Esophagus mucosa (tissue), 1 donor: ENCODE data around the gene LIPC. TPM values are rescaled to one million over a fixed set of nuclear protein-coding genes. Genes with fewer than 3 reads are reported as not detected.

Experiments
- ATAC-seq: fragments of 200-7000 bp; cut with Tn5 transposase; one replicate; pipeline ENCODE4 v1.9.1; 2020
- total RNA-seq: library from RNA; stranded (reverse); gene quantifications from one replicate; pipeline ENCODE4 v1.2.4, GENCODE V29; 2023
- donor health status: DM: yes; HTN: yes; CAD: no.

LIPC gene
- total RNA-seq, 1 donor from 2014 or later = not detected

GRCh38 chr15:58556541-58556940 is 124.8 kb downstream of the LIPC start:
- ATAC-seq = no peak

DNA sequence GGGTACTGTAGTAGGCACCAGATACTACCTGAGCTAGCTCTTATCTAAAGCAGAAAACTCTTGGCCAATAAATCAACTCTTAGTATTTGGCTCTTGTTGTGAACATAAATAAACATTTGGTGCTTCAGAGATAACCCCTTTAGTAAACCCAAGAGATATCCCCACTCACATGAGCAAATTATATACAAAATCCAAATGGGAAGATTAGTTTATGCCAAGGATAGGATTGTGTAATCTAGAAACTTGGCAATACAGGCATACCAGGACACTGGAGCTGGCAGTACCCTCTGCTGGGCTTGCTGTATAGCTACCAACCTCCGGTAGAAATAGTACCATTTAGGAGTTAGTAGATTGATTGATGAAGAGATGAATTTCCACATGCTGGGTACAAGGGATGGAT is 127.0 kb downstream of the LIPC start:
- no peak for ATAC-seq

- ATAC-seq = no peak
Observed at GRCh38 chr15:58559904-58560588, 128.3 kb downstream of the LIPC start.

- no peak for ATAC-seq
Observed at GRCh38 chr15:58561321-58561720, 129.5 kb downstream of the LIPC start.

- no peak for ATAC-seq
Observed at GRCh38 chr15:58562135-58562534, 130.3 kb downstream of the LIPC start.

GRCh38 chr15:58564981-58565380 is 133.2 kb downstream of the LIPC start:
- no peak for ATAC-seq

DNA sequence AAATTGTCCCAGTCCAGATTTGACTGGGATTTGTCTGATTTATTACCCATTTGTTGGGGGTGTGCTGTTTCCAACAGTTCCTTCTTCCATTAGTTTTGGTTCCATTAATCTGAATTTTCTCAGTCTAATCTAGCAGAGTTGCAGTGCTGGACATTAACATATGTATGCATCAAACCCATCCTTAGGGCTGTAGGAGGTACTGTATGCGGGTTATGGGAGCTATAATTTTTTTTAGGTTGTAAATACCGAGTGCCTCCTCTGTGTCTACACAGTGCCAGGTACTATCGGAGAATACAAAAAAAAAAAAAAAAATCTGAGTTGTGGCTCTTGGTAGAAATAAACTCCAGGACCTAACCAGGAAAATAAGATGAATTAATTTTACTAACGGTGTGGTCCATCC is 133.8 kb downstream of the LIPC start:
- ATAC-seq = no peak

DNA sequence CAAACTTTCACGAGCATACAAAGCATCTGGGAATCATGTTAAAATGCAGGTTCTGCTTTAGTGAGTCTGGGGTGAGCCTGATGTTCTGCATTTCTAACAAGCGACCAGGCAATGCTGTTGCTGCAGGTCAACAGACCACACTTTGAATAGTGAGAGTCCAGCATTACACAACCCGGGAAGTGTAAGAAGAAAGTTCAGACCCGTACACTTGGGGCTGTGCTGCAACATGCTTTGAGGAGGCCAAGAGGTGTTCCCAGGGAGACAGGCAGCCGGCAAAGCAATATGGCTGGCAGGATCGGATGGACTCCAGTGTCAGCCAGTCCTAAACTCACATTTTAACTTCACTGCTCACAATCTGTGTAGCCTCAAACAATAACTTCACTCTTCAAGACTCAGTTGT is 134.2 kb downstream of the LIPC start:
- ATAC-seq = no peak

DNA sequence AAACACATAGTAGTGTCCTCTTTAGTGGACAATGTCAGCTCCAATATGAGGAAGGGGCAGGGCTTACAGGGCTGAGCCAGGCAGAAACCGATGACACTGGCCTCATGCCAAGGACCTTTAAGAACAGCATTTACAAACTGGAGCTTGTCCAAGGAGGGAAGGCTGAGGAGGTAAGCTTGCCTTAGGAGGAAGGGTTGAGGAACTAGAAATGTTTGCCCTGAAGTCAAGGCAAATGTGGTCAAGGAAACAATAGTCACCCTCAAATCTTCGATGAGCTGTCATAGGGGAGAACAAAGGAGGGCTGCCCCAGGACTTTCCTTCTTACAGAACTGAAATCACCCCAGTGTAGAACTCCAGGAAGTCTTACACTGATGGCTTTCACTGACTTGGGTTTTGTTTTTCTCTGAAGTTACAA is 136.4 kb downstream of the LIPC start:
- ATAC-seq = peak; percentile 29

DNA sequence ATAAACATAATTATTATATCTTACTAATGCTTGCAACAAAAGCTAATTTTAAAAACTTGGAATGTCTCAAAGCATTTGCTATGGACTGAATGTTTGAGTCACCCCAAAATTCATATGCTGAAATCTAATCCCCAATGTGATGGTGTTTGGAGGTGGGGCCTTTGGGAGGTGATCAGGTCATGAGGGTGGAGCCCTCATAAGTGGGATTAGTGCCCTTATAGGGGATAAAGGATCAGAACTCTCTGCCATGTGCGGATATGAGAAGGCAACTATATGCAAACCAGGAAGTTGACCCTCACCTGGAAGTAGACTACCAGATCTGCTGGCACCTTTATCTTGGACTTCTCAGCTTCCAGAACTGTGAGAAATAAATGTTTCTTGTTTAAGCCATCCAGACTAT is 137.7 kb downstream of the LIPC start:
- no peak for ATAC-seq

- no peak for ATAC-seq
Observed at GRCh38 chr15:58571491-58571890, 139.7 kb downstream of the LIPC start.

- ATAC-seq = no peak
Observed at GRCh38 chr15:58572521-58572920, 140.7 kb downstream of the LIPC start.

- no peak for ATAC-seq
Observed at GRCh38 chr15:58573270-58573669, 141.5 kb downstream of the LIPC start.

- ATAC-seq = no peak
Observed at GRCh38 chr15:58574631-58575030, 142.8 kb downstream of the LIPC start.

DNA sequence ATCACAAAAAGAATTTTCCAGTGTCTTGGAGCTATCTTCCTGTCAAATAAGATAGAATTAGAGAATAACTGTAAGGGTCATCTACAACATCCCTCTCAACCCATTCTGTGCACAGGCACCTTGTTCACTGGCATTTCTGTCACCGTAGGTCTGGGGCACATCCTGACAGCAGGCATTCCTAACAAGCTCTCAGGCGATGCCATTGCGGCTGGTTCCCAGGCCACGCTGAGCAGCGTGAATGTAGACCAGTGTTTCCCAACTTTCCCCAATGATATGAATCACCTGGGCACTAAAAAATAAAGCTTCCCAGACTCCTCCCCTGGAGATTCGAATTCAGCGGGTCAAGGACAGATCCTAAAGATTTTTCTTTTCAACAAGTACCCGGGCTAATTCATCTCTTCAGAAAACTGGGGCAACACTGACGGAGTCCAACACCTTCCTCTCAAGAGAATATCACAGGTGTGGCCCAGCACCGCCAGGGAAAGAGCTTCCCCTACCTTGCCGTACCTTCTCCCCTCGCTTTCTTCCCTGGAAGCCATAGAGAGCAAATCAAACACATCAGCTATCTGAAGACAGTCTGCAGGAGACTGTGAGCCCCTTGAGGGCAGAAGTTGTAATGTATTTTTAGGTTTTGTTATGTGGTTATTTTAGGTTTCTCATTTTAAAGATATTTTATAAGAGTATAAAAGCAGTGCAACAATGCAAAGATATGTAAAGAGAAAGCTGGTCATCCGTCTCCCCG is 143.4 kb downstream of the LIPC start:
- no peak for ATAC-seq

- no peak for ATAC-seq
Observed at GRCh38 chr15:58576657-58577056, 144.9 kb downstream of the LIPC start.

DNA sequence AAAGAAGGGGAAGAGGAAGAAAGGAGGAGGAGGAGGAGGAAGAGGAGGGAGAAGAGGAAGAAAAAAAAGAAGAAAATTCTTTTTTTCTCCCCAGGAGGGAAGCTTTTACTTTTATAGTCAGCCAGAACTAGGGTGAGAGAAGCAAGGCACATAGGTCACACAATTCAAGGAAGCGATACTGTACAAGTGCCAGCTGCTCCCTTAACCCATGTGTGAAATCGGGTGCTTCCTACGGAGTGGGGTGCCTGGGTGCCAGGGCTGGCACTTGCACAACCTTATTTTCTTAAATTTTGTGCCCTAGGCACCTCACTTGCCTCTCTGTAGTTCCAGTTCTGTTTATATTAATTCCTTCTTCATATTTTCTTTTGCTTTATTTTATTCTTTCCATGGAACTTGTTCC is 150.4 kb downstream of the LIPC start:
- ATAC-seq = no peak

DNA sequence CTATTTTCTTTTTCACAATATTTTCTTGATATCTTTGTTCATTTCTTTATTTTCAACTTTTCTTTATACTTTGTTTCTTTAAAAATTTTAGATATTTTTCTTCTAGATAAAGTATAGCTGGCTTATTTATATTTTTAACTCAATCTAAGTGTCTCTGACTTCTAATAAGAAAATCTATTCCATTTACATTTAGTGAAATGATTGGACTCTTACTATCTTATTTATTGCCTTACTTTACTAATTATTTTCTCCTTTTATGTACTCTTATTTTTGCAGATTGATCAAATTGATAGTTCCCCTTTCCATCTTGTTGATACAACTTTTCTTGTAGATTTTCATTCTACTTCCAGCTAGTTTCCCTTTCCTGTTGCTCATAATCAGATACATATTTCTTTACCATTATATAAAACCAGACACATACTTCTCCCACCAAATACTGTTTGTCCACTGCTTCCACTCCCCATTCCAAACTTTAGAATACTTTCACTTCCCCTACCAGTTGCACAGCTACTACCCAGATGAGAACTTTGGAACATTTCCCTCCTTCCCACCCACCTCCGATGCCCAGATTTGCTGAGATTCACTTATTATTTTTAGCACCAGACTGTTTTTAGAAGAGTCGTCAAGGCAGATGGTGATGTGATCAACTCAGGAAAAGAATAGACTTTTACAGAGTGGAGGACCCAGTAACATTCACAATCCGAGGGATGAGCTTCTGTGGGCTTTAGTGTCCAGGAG is 151.5 kb downstream of the LIPC start:
- no peak for ATAC-seq

GRCh38 chr15:58584789-58585461 is 153.1 kb downstream of the LIPC start:
- ATAC-seq = no peak

- no peak for ATAC-seq
Observed at GRCh38 chr15:58585693-58586443, 154.1 kb downstream of the LIPC start.

DNA sequence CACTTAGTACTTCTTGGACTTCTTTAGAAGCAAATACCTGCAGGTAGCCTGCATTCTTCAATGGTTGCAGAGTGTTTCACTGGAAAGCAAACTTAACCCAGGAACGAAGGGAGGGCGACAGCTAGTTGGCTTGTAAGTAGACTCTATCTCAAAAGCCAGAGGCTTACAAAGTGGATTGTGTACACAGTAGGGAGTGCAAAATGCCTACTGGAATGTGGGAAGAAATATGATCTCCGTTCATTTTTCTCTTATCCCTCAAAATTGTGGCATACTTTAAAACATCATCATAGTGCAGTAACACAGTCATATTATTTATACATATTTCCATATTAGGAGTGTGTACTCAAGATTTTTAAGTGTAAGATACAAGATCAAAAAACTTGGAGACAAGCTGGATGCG is 155.7 kb downstream of the LIPC start:
- ATAC-seq = no peak

DNA sequence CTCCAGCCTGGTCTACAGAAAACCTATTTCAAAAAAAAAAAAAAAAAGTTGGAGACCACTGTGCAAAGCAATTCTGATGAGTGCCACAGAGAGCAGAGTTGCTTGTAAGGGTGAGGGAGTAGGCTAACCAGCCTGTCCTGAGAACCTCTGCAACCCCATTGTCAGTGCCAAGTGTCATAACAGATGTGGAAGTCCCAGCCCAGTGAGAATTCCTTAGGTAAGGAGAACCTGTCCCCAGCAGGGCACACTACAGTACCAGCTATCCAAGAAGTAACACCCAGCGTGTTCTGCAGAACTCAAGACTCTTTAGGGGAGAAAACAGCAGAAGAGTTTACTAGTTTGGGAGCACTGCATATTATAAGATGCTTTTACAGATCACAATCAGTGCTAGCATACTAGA is 156.3 kb downstream of the LIPC start:
- ATAC-seq = no peak
